AG04449 (cell line): Measurements from ENCODE around the gene ZBED1.
"Not testable (repeated sequence)": the region's sequence is repeated elsewhere in the genome, so short reads cannot be mapped to it uniquely, and the experiment has no call there.

Experiments used
- CTCF ChIA-PET: fragments of 350-600 bp; formaldehyde crosslinking; extraction: SDS; loops from one replicate; lab custom pipeline; 2021; ENCODE audit warnings: antibody characterized with exemption; lab: Yijun Ruan, JAX
- POLR2A ChIA-PET: fragments of 400-600, 350-600 bp; formaldehyde crosslinking; extraction: SDS; loops from one replicate; lab custom pipeline; 2020; ENCODE audit warnings: antibody characterized with exemption, inconsistent platforms; lab: Yijun Ruan, JAX
- DNase-seq: peaks from one replicate; pipeline ENCODE4 v3.0.0-alpha.2; 2010; ENCODE audit warnings: low read depth, low spot score
- H3K4me3 ChIP-seq: 2 replicates; pipeline ENCODE4 v1.5.1; 2011; ENCODE audit warnings: low read depth, mild to moderate bottlenecking, control low read depth, low read length
- CTCF ChIP-seq: IDR thresholded peaks from one replicate; pipeline ENCODE4 v1.5.1; 2011; ENCODE audit warnings: mild to moderate bottlenecking, moderate library complexity, low read length, control low read depth, inconsistent platforms; ENCODE audit not compliant: insufficient read depth; ENCODE audit errors: missing control alignments

ZBED1 gene

GRCh38 chrX:2536141-2536540 lies 35.4 kb upstream of the ZBED1 start:
- ChIA-PET POLR2A (no interaction called here), CTCF (no interaction called here)
- TF ChIP-seq CTCF = no peak
- no peak for DNase-seq
- no peak overlapping the region for H3K4me3 ChIP-seq

GRCh38 chrX:2534261-2535021 lies 33.7 kb upstream of the ZBED1 start:
- H3K4me3 ChIP-seq, CTCF ChIA-PET, DNase-seq, POLR2A ChIA-PET: not testable (repeated sequence)

GRCh38 chrX:2533424-2533823 lies 32.6 kb upstream of the ZBED1 start:
- POLR2A ChIA-PET = no interaction called here
- CTCF ChIA-PET = no interaction called here
- H3K4me3 ChIP-seq = no peak overlapping the region
- no peak for DNase-seq
- TF ChIP-seq CTCF = no peak

- no peak for DNase-seq
- no peak for TF ChIP-seq CTCF
- ChIA-PET POLR2A (no interaction called here), CTCF (no interaction called here)
- no peak overlapping the region for H3K4me3 ChIP-seq
Observed at GRCh38 chrX:2526390-2526789, 25.6 kb upstream of the ZBED1 start.

DNA sequence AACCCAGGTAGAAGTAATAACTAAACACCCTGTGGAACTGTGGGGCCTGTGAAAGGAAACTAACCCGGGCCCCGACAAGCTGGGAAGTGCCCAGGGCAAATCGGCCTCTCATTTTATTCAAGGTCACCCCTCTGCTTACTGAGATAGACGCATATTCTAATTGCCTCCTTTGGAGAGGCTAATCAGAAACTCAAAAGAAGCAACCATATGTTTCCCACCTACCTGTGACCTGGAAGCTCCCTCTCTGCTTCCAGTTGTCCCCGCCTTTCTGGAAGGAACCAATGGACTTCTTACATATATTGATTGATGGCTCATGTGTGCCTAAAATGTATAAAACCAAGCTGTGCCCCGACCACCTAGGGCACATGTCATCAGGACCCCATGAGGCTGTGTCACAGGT lies 23.1 kb upstream of the ZBED1 start:
- TF ChIP-seq CTCF = no peak
- POLR2A ChIA-PET = no interaction called here
- CTCF ChIA-PET = no interaction called here
- no peak overlapping the region for H3K4me3 ChIP-seq
- DNase-seq = no peak

DNA sequence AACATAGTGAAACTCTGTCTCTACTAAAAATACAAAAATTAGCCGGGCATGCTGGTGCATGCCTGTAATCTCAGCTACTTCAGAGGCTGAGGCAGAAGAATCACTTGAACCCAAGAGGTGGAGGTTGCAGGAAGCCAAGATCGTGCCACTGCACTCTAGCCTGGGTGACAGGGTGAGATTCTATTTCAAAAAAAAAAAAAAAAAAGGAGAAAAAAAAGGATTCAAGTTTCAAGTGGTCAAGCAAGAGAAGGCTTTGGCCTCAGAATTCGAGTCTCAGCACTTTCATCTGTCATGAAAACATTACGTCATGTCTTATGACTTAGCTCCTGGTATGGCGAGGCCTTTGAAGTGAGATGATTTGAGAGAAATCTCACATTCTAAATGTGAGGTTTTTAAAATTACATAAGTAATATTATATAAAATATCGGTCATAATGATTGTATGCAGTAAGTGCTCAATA lies 21.2 kb upstream of the ZBED1 start:
- H3K4me3 ChIP-seq = no peak overlapping the region
- CTCF ChIA-PET = no interaction called here
- no peak for DNase-seq
- no peak for TF ChIP-seq CTCF
- POLR2A ChIA-PET = no interaction called here
